Cardiac muscle cell (in vitro differentiated cells and primary cell): ENCODE measurements around the gene CCNJL. TPM values are rescaled to one million over a fixed set of nuclear protein-coding genes. Genes with fewer than 3 reads are reported as not detected.

ENCODE experiments used
- DNase-seq, 2 donors: peaks; one replicate each; pipeline versions ENCODE4 v3.0.0 to v3.0.0-alpha.2; 2010 to 2017; ENCODE audit warnings: low read depth in 1 of 2, low spot score in 1 of 2
- H3K27ac ChIP-seq: fragments of 200-600 bp; sonication (generic); 2 replicates; pipeline ENCODE4 v1.5.1; 2016
- H3K27me3 ChIP-seq: fragments of 200-600 bp; sonication (generic); 2 replicates; pipeline ENCODE4 v1.6.0; 2016; ENCODE audit warnings: control low read depth
- H3K36me3 ChIP-seq: fragments of 200-600 bp; sonication (generic); 2 replicates; pipeline ENCODE4 v1.5.1; 2016; ENCODE audit warnings: control low read depth
- H3K4me1 ChIP-seq: fragments of 200-600 bp; sonication (generic); 2 replicates; pipeline ENCODE4 v1.8.1; 2017; ENCODE audit warnings: low read depth, mild to moderate bottlenecking, mixed run types
- H3K4me3 ChIP-seq: fragments of 200-600 bp; sonication (generic); 2 replicates; pipeline ENCODE4 v1.5.1; 2016; ENCODE audit warnings: mild to moderate bottlenecking
- H3K9me3 ChIP-seq: fragments of 200-600 bp; sonication (generic); 2 replicates; pipeline ENCODE4 v1.5.1; 2017; ENCODE audit warnings: low read depth, mild to moderate bottlenecking, control low read depth
- CTCF ChIP-seq: IDR thresholded peaks from 2 replicates; pipeline ENCODE4 v1.5.1; 2012; ENCODE audit warnings: low read depth, mild to moderate bottlenecking, low read length
- polyA plus RNA-seq: library from polyadenylated mRNA; unstranded; fragments of >200 nt; fragmentation: Nextera tagmentation; extraction: Ambion mirVana; gene quantifications from 2 replicates; pipeline ENCODE4 v1.2.1, GENCODE V29; 2016
- total RNA-seq: library from RNA; depleted of rRNA; stranded (reverse); fragments of >200 nt; gene quantifications from 2 replicates; pipeline ENCODE4 v1.2.3, GENCODE V29; 2016

CCNJL gene
- total and polyA plus RNA-seq, 2 experiments from 2014 or later = 14.1 to 16.1 TPM

DNA sequence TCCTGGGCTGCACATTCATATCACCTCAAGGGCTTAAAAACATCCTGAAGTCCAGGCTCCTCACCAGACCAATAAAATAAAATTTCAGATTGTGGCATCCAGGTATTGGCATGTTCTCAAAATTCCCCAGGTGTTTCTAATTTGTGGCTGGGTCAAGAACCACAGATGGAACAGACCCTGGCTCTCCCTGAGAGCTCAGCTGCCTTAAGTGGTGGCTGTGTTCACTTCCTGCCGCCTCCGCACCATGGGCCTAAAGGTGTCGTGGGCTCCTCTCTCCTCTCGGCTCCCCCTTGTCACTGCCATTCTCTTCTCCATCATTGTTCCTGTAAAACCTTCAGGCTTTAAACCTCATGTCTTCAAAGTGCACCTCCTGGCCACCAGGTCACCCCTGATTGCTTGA is 17.8 kb upstream of the CCNJL start:
- Histone ChIP-seq H3K36me3 (no peaks in the 10 kb centered on the region), H3K4me1 (no peaks in the 10 kb centered on the region), H3K9me3 (no peaks in the 10 kb centered on the region), H3K27ac (no peak overlapping the region), H3K27me3 (no peaks in the 10 kb centered on the region), H3K4me3 (no peak overlapping the region)
- DNase-seq = no peak
- TF ChIP-seq CTCF = no peak

DNA sequence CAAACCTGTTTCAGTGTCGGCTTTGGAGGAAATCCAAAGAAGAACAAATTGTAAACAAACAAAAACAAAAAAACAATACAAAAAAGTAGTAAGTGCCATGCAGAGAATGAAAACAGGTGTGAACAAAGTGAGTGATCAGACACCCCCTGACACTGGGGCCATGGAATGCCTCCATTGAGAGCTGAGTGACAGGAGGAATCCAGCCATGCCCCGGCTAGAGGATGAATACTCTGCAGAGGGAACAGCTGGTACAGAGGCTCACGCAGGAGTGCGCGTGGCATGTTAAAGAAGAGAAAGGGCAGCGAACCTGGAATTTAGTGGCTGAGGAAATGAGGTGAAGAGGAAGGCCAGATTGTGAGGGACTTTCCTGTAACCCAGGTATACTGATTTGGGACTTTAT is 15.5 kb upstream of the CCNJL start:
- Histone ChIP-seq H3K27ac (peak overlapping the region; percentile 10), H3K4me3 (no peak overlapping the region), H3K9me3 (no peaks in the 10 kb centered on the region), H3K27me3 (no peaks in the 10 kb centered on the region), H3K36me3 (no peaks in the 10 kb centered on the region), H3K4me1 (no peaks in the 10 kb centered on the region)
- DNase-seq = peak in 1 of 2 donors; percentile 13
- no peak for TF ChIP-seq CTCF

- H3K4me1 ChIP-seq = no peaks in the 10 kb centered on the region
- H3K27me3 ChIP-seq = no peaks in the 10 kb centered on the region
- no peak for TF ChIP-seq CTCF
These were observed 14.6 kb upstream of the CCNJL start for GRCh38 chr5:160326981-160327380.

GRCh38 chr5:160325716-160326115 is 13.4 kb upstream of the CCNJL start:
- Histone ChIP-seq H3K27me3 (no peaks in the 10 kb centered on the region), H3K4me3 (no peak overlapping the region), H3K9me3 (no peaks in the 10 kb centered on the region), H3K27ac (no peak overlapping the region), H3K4me1 (no peaks in the 10 kb centered on the region), H3K36me3 (no peaks in the 10 kb centered on the region)
- no peak for TF ChIP-seq CTCF
- no peak for DNase-seq

More at GRCh38 chr5:160326981-160327380, 14.6 kb upstream of the CCNJL start:
- H3K9me3 ChIP-seq = no peaks in the 10 kb centered on the region
- no peaks in the 10 kb centered on the region for H3K36me3 ChIP-seq
- H3K4me3 ChIP-seq = no peak overlapping the region
- H3K27ac ChIP-seq = no peak overlapping the region
- DNase-seq = no peak

DNA sequence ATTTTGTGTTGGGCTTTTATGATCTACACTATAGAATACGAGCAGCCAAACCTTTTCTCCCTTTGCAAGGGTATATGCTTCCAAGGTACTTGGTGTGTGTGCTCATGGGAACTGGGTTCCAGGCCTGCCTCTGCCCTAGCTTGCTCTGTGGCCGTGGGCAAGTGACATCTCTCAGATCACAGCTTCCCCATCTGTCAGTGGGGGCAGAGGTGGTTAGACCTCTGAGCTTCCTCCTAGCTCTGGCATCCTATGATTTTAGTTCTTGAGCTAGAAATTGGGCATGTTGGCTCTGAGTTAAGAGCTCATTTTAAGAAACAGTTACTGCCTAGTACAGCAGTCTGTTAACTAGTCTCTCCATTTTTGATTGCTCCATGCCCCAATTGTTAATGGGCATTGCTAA is 12.5 kb upstream of the CCNJL start:
- Histone ChIP-seq H3K36me3 (no peaks in the 10 kb centered on the region), H3K27me3 (no peaks in the 10 kb centered on the region), H3K4me3 (no peak overlapping the region), H3K9me3 (no peaks in the 10 kb centered on the region), H3K4me1 (no peaks in the 10 kb centered on the region), H3K27ac (no peak overlapping the region)
- DNase-seq = no peak
- TF ChIP-seq CTCF = no peak

GRCh38 chr5:160318409-160318808 is 6.0 kb upstream of the CCNJL start:
- no peak overlapping the region for H3K27ac ChIP-seq
- H3K4me3 ChIP-seq = no peak overlapping the region
- H3K4me1 ChIP-seq = no peaks in the 10 kb centered on the region
- H3K9me3 ChIP-seq = no peaks in the 10 kb centered on the region
- no peaks in the 10 kb centered on the region for H3K36me3 ChIP-seq
- TF ChIP-seq CTCF = no peak
- DNase-seq = no peak
- no peaks in the 10 kb centered on the region for H3K27me3 ChIP-seq
